B cell (primary cell): Measurements from ENCODE around the gene ABCG2. TPM values are rescaled to one million over a fixed set of nuclear protein-coding genes. Genes with fewer than 3 reads are reported as not detected.

Experiments
- ATAC-seq: fragments of 200-7000 bp; cut with Tn5 transposase; one replicate; pipeline ENCODE4 v1.10.0; 2021; ENCODE audit warnings: low read depth, mild to moderate bottlenecking, moderate number of reproducible peaks, moderate library complexity
- CTCF ChIA-PET: fragments of 350-600 bp; sonication (Branson Sonifier 250); formaldehyde crosslinking; loops from one replicate; lab custom pipeline; 2021; ENCODE audit warnings: antibody characterized with exemption, inconsistent platforms; lab: Charles Lee
- POLR2A ChIA-PET: fragments of 350-600 bp; sonication (Branson Sonifier 250); formaldehyde crosslinking; loops from one replicate; lab custom pipeline; 2021; ENCODE audit warnings: antibody characterized with exemption; lab: Charles Lee
- DNase-seq: peaks from one replicate; pipeline ENCODE4 v3.0.0; 2013
- H2AFZ ChIP-seq: 2 replicates; pipeline ENCODE4 v1.6.1; 2012; ENCODE audit warnings: mild to moderate bottlenecking, low read depth, low read length; ENCODE audit not compliant: insufficient read depth, poor library complexity, severe bottlenecking
- H3K27ac ChIP-seq, 2 donors: 1 replicate in 1 of 2; 2 replicates in 1 of 2; pipeline ENCODE4 v1.5.1; 2012 to 2013; ENCODE audit warnings: low read length in 2 of 2, mild to moderate bottlenecking in 2 of 2, moderate library complexity in 1 of 2
- H3K27me3 ChIP-seq, 4 experiments: fragments of 200-600 bp in 1 of 4; sonication (generic) in 1 of 4; replicated peaks in 1 of 4; 1 replicate in 2 of 4; 2 replicates in 2 of 4; pipeline versions ENCODE4 v1.6.1 to v1.7.0; 2013 to 2016; ENCODE audit warnings: low read length in 3 of 4, mild to moderate bottlenecking in 2 of 4, mixed read lengths in 1 of 4, moderate library complexity in 1 of 4; ENCODE audit not compliant: insufficient read depth in 4 of 4, control insufficient read depth in 3 of 4; ENCODE audit errors: control extremely low read depth in 1 of 4
- H3K36me3 ChIP-seq, 2 experiments: replicated peaks in 1 of 2; 1 replicate in 1 of 2; 2 replicates in 1 of 2; pipeline versions ENCODE4 v1.6.1 to v1.7.1; 2013; ENCODE audit warnings: low read length in 1 of 2; ENCODE audit not compliant: insufficient read depth in 2 of 2, control insufficient read depth in 1 of 2; ENCODE audit errors: control extremely low read depth in 1 of 2, extremely low read depth in 1 of 2
- H3K4me1 ChIP-seq, 2 donors: fragments of 200-600 bp in 1 of 2; sonication (generic) in 1 of 2; 1 replicate in 1 of 2; 2 replicates in 1 of 2; pipeline versions ENCODE4 v1.5.1 to v1.6.1; 2013 to 2017; ENCODE audit warnings: low read length in 2 of 2; ENCODE audit not compliant: control insufficient read depth in 2 of 2, insufficient read depth in 2 of 2
- H3K4me2 ChIP-seq: replicated peaks from 2 replicates; pipeline ENCODE3; 2012; ENCODE audit warnings: mild to moderate bottlenecking, low read depth, low read length; ENCODE audit not compliant: poor library complexity, severe bottlenecking
- H3K4me3 ChIP-seq, 5 experiments: fragments of 200-600 bp in 1 of 5; sonication (generic) in 1 of 5; 1 replicate in 3 of 5; 2 replicates in 2 of 5; pipeline versions ENCODE4 v1.5.1 to v1.7.0; 2011 to 2016; ENCODE audit warnings: low read length in 4 of 5, mild to moderate bottlenecking in 4 of 5, low read depth in 2 of 5, control low read depth in 1 of 5, moderate library complexity in 1 of 5; ENCODE audit not compliant: insufficient read depth in 1 of 5; ENCODE audit errors: control extremely low read depth in 1 of 5, extremely low read depth in 1 of 5
- H3K79me2 ChIP-seq: fragments of 200-600 bp; sonication (generic); one replicate; pipeline ENCODE4 v1.6.0; 2016; ENCODE audit warnings: low read length; ENCODE audit not compliant: control insufficient read depth, insufficient read depth
- H3K9ac ChIP-seq: fragments of 200-600 bp; sonication (generic); 2 replicates; pipeline ENCODE4 v1.6.1; 2017; ENCODE audit warnings: mild to moderate bottlenecking, low read length, moderate library complexity
- H3K9me3 ChIP-seq, 3 donors: one replicate each; pipeline versions ENCODE4 v1.6.1 to v1.7.1; 2013; ENCODE audit warnings: low read length in 2 of 3; ENCODE audit not compliant: control insufficient read depth in 2 of 3, insufficient read depth in 1 of 3; ENCODE audit errors: control extremely low read depth in 1 of 3
- H4K20me1 ChIP-seq: 2 replicates; pipeline ENCODE4 v1.6.0; 2012; ENCODE audit warnings: mild to moderate bottlenecking, low read length; ENCODE audit not compliant: insufficient read depth, control insufficient read depth, poor library complexity, severe bottlenecking
- H3K27ac Mint-ChIP-seq: one replicate; pipeline ENCODE4 v1.8.0; 2021; ENCODE audit warnings: mixed read lengths
- H3K27me3 Mint-ChIP-seq: one replicate; pipeline ENCODE4 v1.8.0; 2021; ENCODE audit warnings: mixed read lengths
- H3K4me1 Mint-ChIP-seq: one replicate; pipeline ENCODE4 v1.8.0; 2021; ENCODE audit warnings: mixed read lengths
- H3K4me3 Mint-ChIP-seq: one replicate; pipeline ENCODE4 v1.8.0; 2021; ENCODE audit warnings: mixed read lengths
- H3K9me3 Mint-ChIP-seq: one replicate; pipeline ENCODE4 v1.8.0; 2022; ENCODE audit warnings: mixed read lengths; ENCODE audit not compliant: insufficient read depth
- CTCF ChIP-seq: fragments of 200-600 bp; IDR thresholded peaks from one replicate; pipeline ENCODE4 v1.8.0; 2022; ENCODE audit warnings: antibody characterized with exemption, mild to moderate bottlenecking
- EZH2 ChIP-seq: IDR thresholded peaks from 2 replicates; pipeline ENCODE4 v1.6.1; 2012; ENCODE audit warnings: borderline replicate concordance, low read depth, mild to moderate bottlenecking, moderate library complexity, low read length; ENCODE audit not compliant: insufficient read depth, poor library complexity, severe bottlenecking
- WGBS: methylation state at CpG from one replicate; pipeline ENCODE4 v1.1.5; 2013; ENCODE audit warnings: missing lambda C conversion rate; ENCODE audit not compliant: insufficient coverage; 5-methylcytosine and 5-hydroxymethylcytosine counted together
- intact Hi-C: fragments of 100-400 bp; cut with micrococcal nuclease; formaldehyde crosslinking; loops from one replicate; pipeline ENCODE4 v1.10.0; 2022
- polyA plus RNA-seq: library from polyadenylated mRNA; depleted of rRNA; stranded (reverse); fragments of >200 nt; gene quantifications from 2 replicates; pipeline ENCODE4 v1.2.3, GENCODE V29; 2012
- total RNA-seq, 2 donors: library from RNA; stranded (reverse); fragments of 120-200 nt in 1 of 2; gene quantifications; 1 replicate in 1 of 2; 2 replicates in 1 of 2; pipeline versions ENCODE4 v1.2.3 to v1.2.4, GENCODE V29; 2013 to 2022

ABCG2 gene
- total and polyA plus RNA-seq, 2 donors (not counting 1 experiment from before 2014, with no cell fraction given), result 0.01 TPM; not detected in 1

GRCh38 chr4:88144048-88144447, 14.4 kb downstream of the ABCG2 start:
- WGBS, result 100% methylated on average over 2 of the region's 5 CpGs
- DNase-seq (no peak), ATAC-seq (no peak)
- H3K4me2 ChIP-seq, result no peak overlapping the region
- no peak overlapping the region for H3K9ac ChIP-seq
- H3K27me3 ChIP-seq, result no peaks in the 10 kb centered on the region
- peaks cover 7% of the 10 kb centered on the region for H3K27me3 Mint-ChIP-seq
- H3K27ac Mint-ChIP-seq, result no peak overlapping the region
- CTCF ChIA-PET, result interaction anchor here (0.6 kb wide), 1 partner anchor 800 kb away, joined by 4 read pairs; no protein-coding TSS in a partner anchor
- H3K79me2 ChIP-seq, result no peaks in the 10 kb centered on the region
- H3K36me3 ChIP-seq, result no peaks in the 10 kb centered on the region
- POLR2A ChIA-PET, result no interaction called here
- H2AFZ ChIP-seq, result no peak overlapping the region
- no peak overlapping the region for H3K27ac ChIP-seq
- H3K9me3 Mint-ChIP-seq, result no peaks in the 10 kb centered on the region
- TF ChIP-seq EZH2, result no peak
- no peak for TF ChIP-seq CTCF
- no peaks in the 10 kb centered on the region for H3K4me1 Mint-ChIP-seq
- no peak overlapping the region for H3K4me3 ChIP-seq
- no peaks in the 10 kb centered on the region for H3K9me3 ChIP-seq
- no peak overlapping the region for H3K4me3 Mint-ChIP-seq
- H3K4me1 ChIP-seq, result no peaks in the 10 kb centered on the region
- no peaks in the 10 kb centered on the region for H4K20me1 ChIP-seq
- intact Hi-C loops, result no loop called here

- H3K4me2 ChIP-seq, result no peak overlapping the region
- no peaks in the 10 kb centered on the region for H3K79me2 ChIP-seq
- no peak overlapping the region for H3K4me3 ChIP-seq
- Mint-ChIP-seq H3K9me3 (no peaks in the 10 kb centered on the region), H3K27me3 (peaks cover 7% of the 10 kb centered on the region), H3K4me1 (no peaks in the 10 kb centered on the region), H3K4me3 (no peak overlapping the region), H3K27ac (no peak overlapping the region)
- ChIA-PET CTCF (no interaction called here), POLR2A (no interaction called here)
- no peak for TF ChIP-seq CTCF
- TF ChIP-seq EZH2, result no peak
- no peaks in the 10 kb centered on the region for H3K4me1 ChIP-seq
- ATAC-seq, result no peak
- H4K20me1 ChIP-seq, result no peaks in the 10 kb centered on the region
- DNase-seq, result no peak
- no peak overlapping the region for H3K27ac ChIP-seq
- H3K27me3 ChIP-seq, result no peaks in the 10 kb centered on the region
- H3K36me3 ChIP-seq, result no peaks in the 10 kb centered on the region
- H3K9ac ChIP-seq, result no peak overlapping the region
- no CpG with 5 or more reads among the region's 2 CpGs for WGBS
- H2AFZ ChIP-seq, result no peak overlapping the region
- intact Hi-C loops, result no loop called here
- no peaks in the 10 kb centered on the region for H3K9me3 ChIP-seq
These were observed 14.9 kb downstream of the ABCG2 start for GRCh38 chr4:88143504-88143903.
